Subcutaneous preadipocyte (primary cell): ENCODE results near the gene EPAS1. TPM values are rescaled to one million over a fixed set of nuclear protein-coding genes. Genes with fewer than 3 reads are reported as not detected.

Experiments used
- small RNA-seq: library from RNA; depleted of rRNA; stranded (forward); fragments of <200 nt; gene quantifications from one replicate; pipeline ENCODE3, GENCODE V24; 2012
- total RNA-seq: library from RNA; depleted of rRNA; stranded (reverse); fragments of >200 nt; gene quantifications from 2 replicates; pipeline ENCODE4 v1.2.3, GENCODE V29; 2012

The EPAS1 gene
- total RNA-seq: 60.3 and 73.3 TPM in 2 replicates

DNA sequence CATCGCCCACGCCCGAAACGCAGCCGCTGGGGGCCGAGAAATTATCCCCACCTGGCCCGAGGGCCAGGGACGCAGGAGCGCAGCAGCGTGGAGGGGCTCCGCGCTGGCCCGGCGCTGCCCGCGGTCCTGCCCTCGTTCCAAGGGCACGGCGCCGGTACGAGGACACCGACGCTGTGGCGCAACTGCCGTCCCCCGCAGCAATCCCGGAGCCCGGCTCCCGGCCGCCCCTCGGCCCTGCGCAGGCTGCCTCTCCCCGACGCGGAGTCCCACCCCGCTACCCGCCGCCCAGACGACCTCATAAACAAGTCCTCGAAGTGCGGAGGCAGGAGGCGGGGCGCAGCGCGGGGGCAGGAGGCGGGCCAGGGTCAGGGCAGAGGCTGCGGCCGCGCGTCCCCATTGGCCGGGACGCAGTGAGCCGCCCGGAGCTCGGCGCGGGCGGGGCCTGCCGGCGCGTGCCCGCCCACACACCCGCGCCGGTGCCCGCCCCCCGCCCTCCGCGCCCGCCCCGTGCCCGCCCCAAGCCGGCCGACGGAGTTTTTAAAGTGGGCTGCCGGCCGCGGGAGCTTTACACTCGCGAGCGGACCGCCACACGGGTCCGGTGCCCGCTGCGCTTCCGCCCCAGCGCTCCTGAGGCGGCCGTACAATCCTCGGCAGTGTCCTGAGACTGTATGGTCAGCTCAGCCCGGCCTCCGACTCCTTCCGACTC lies at the start of gene EPAS1:
Gene EPAS1 (plus strand): TSS at position 568 of the 706 bp plus-strand sequence. CDS start 505 bp downstream, outside the sequence.

Small RNA genes lying within 50 kb of the gene (small RNA-seq; reads per million reads assigned to genes)
- not detected for gene RF00017

Other genes starting within 250 kb of the EPAS1 start
- not detected in 2 replicates for gene TMEM247, start 182.2 kb downstream of the EPAS1 start, total RNA-seq
- gene RHOQ, start 245.1 kb downstream of the EPAS1 start, total RNA-seq: 65.5 and 84.1 TPM in 2 replicates
- 5.1 and 7.2 TPM in 2 replicates for gene ATP6V1E2, start 245.2 kb downstream of the EPAS1 start, total RNA-seq